Testis (tissue), 2 donors: ENCODE results near the gene USP1.

ENCODE experiments used
- POLR2A ChIP-seq: fragments of 450-650 bp; IDR thresholded peaks from one replicate; pipeline ENCODE4 v1.6.1; 2017; ENCODE audit warnings: antibody characterized with exemption, mild to moderate bottlenecking, moderate library complexity
- TF ChIP-seq, protein P1 (sequence below), 3 experiments: fragments of 450-650 bp in 2 of 3; fragments of 200-600 bp in 1 of 3; sonication (generic) in 1 of 3; IDR thresholded peaks; one replicate each; pipeline ENCODE4 v1.5.1; 2016 to 2019; ENCODE audit warnings: antibody characterized with exemption in 3 of 3, mild to moderate bottlenecking in 2 of 3, moderate library complexity in 1 of 3

DNA sequence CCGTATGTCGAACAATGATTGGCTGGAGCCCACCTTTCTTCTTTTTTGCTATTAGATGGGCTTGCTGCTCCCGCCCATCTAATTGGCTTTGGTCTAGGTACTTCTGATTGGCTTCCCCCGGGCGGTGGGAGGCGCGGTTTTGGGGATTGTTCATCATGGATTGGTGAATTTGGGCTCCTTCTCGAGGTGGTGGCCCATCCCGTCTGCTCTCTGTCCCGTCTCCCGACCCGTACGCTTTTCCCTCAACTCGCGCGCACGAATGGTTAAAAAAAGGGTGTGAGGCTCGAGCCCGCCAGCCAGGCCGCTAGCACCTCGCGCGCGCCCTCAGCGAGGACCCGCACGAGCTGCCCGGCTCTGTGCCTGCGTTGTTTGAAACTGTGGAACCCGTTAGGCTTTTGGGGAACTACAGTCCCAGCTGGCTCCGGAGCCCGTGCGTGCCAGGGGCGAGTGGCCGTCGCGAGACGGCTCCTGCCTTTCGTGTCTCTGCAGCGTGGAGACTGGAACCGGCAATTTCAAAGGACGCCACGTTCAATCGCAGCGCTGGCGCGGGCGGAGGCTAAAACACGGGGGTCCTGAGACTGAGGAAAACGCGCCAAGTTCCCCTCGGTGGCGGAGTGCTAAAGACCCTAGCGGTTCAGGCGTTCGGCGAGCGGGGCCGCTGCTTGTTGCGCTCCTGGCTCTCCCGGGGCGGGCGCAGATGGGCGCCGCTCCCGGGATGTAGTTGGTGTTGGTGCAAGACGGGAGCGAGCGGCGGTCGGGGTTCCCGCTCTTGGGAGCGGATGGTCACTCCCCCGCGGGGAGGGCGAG, at the start of gene USP1:
- TF ChIP-seq, protein P1, sequence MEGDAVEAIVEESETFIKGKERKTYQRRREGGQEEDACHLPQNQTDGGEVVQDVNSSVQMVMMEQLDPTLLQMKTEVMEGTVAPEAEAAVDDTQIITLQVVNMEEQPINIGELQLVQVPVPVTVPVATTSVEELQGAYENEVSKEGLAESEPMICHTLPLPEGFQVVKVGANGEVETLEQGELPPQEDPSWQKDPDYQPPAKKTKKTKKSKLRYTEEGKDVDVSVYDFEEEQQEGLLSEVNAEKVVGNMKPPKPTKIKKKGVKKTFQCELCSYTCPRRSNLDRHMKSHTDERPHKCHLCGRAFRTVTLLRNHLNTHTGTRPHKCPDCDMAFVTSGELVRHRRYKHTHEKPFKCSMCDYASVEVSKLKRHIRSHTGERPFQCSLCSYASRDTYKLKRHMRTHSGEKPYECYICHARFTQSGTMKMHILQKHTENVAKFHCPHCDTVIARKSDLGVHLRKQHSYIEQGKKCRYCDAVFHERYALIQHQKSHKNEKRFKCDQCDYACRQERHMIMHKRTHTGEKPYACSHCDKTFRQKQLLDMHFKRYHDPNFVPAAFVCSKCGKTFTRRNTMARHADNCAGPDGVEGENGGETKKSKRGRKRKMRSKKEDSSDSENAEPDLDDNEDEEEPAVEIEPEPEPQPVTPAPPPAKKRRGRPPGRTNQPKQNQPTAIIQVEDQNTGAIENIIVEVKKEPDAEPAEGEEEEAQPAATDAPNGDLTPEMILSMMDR (IDR thresholded peaks at IDR 0.05) = no peak
- no peak for TF ChIP-seq POLR2A
